ENCODE data around the gene LHCGR.

The LHCGR gene

DNA sequence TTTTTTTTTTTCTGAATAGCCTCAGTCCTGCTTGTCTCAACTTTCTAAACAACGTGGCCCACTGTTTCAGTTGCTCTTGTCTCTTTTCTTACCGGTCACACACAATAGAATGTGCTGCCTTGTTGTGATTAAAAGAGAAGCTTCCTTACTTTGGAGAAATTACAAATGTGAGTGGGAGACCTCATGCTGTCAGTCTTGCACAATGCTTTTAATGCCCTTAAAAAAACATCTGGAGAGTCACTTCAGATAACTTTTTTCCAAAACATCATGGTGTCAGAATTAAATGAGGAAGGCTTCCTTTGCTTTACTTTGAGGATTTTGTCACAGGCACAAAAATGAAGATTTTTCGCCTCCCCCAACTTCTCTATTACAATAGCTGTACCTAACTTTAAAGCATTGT, 37.7 kb downstream of the LHCGR start:
- no peak overlapping the region for H2BK5ac ChIP-seq (ENCODE audit: low read length)
- no peak overlapping the region for H2BK120ac ChIP-seq (ENCODE audit: low read depth, low read length)
- no peak overlapping the region for H3K27ac ChIP-seq (replicated peaks; ENCODE audit: low read length)
- H3K14ac ChIP-seq (ENCODE audit: low read length), result no peak overlapping the region
- no CpG with 5 or more reads among the region's 3 CpGs for WGBS, 2 donors (ENCODE audit: extremely low coverage in 2 of 2, insufficient read length in 2 of 2, insufficient replicate concordance in 1 of 2)
- H4K91ac ChIP-seq (ENCODE audit: low read depth, low read length, poor library complexity), result no peak overlapping the region
- H3K23ac ChIP-seq (ENCODE audit: low read depth, low read length, poor library complexity), result no peak overlapping the region
- H3K27me3 ChIP-seq (ENCODE audit: control insufficient read depth in 3 of 3, insufficient read depth in 3 of 3, low read depth in 1 of 3, low read length in 3 of 3), result no peaks in the 10 kb centered on the region
- H3K79me1 ChIP-seq (ENCODE audit: low read depth, low read length), result no peaks in the 10 kb centered on the region
- no peak for DNase-seq (ENCODE audit: low spot score)
- no peak overlapping the region for H2BK12ac ChIP-seq (ENCODE audit: low read length)
- H4K8ac ChIP-seq (ENCODE audit: low read depth, low read length), result no peak overlapping the region
- H2BK15ac ChIP-seq (ENCODE audit: low read length), result no peak overlapping the region
- H3K4me3 ChIP-seq (ENCODE audit: low read length in 2 of 2), result no peak overlapping the region
- H3K9ac ChIP-seq (ENCODE audit: low read depth, low read length, poor library complexity), result no peak overlapping the region
- H3K18ac ChIP-seq (ENCODE audit: low read length), result no peak overlapping the region
- no peak overlapping the region for H2AK5ac ChIP-seq (ENCODE audit: low read depth, low read length)
- no peaks in the 10 kb centered on the region for H3K36me3 ChIP-seq (replicated peaks in 1 of 2; ENCODE audit: control insufficient read depth in 2 of 2, insufficient read depth in 2 of 2, low read length in 2 of 2)
- no peak overlapping the region for H3K4me2 ChIP-seq (ENCODE audit: insufficient read depth, low read length, poor library complexity, severe bottlenecking)
- no peak overlapping the region for H2AFZ ChIP-seq (ENCODE audit: low read length)
- peaks cover 13 to 17% of the 10 kb centered on the region in 2 donors for H3K4me1 ChIP-seq (ENCODE audit: control insufficient read depth in 2 of 2, insufficient read depth in 1 of 2, low read depth in 1 of 2, low read length in 2 of 2)
- no peak overlapping the region for H3K4ac ChIP-seq (ENCODE audit: low read length)
- H3K9me3 ChIP-seq (replicated peaks in 1 of 2; ENCODE audit: control insufficient read depth in 2 of 2, insufficient read depth in 1 of 2, low read depth in 1 of 2, low read length in 2 of 2), result no peaks in the 10 kb centered on the region

DNA sequence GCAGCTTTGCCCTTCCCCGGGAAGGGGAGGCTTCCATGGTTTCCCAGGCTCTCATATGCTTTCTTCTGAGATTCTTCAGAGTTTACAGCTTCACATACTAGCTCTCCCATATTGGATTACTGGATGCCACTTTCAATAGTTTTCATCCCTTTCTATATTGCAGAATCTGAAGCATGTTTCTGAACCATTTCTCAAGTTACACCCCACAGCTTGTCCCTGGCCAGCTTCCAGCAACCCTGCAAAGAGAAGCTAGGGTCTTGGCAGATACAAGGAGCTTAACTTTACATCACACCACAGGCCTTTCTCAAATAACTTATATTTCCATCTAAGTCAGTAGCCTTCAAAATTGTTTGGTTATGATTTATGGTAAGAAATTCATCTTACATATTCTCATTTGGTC, 39.6 kb downstream of the LHCGR start:
- Histone ChIP-seq H2BK5ac (ENCODE audit: low read length) (no peak overlapping the region), H2BK120ac (ENCODE audit: low read depth, low read length) (no peak overlapping the region), H3K36me3 (replicated peaks in 1 of 2; ENCODE audit: control insufficient read depth in 2 of 2, insufficient read depth in 2 of 2, low read length in 2 of 2) (no peaks in the 10 kb centered on the region), H3K27me3 (ENCODE audit: control insufficient read depth in 3 of 3, insufficient read depth in 3 of 3, low read depth in 1 of 3, low read length in 3 of 3) (no peaks in the 10 kb centered on the region), H3K9ac (ENCODE audit: low read depth, low read length, poor library complexity) (no peak overlapping the region), H4K8ac (ENCODE audit: low read depth, low read length) (no peak overlapping the region), H3K9me3 (replicated peaks in 1 of 2; ENCODE audit: control insufficient read depth in 2 of 2, insufficient read depth in 1 of 2, low read depth in 1 of 2, low read length in 2 of 2) (no peaks in the 10 kb centered on the region), H3K4me3 (ENCODE audit: low read length in 2 of 2) (no peak overlapping the region), H3K4me1 (ENCODE audit: control insufficient read depth in 2 of 2, insufficient read depth in 1 of 2, low read depth in 1 of 2, low read length in 2 of 2) (peaks cover 13 to 17% of the 10 kb centered on the region in 2 donors), H3K18ac (ENCODE audit: low read length) (no peak overlapping the region), H3K14ac (ENCODE audit: low read length) (no peak overlapping the region), H2AFZ (ENCODE audit: low read length) (no peak overlapping the region), H3K27ac (replicated peaks; ENCODE audit: low read length) (no peak overlapping the region), H2BK12ac (ENCODE audit: low read length) (no peak overlapping the region), H2BK15ac (ENCODE audit: low read length) (no peak overlapping the region), H3K4me2 (ENCODE audit: insufficient read depth, low read length, poor library complexity, severe bottlenecking) (no peak overlapping the region), H3K79me1 (ENCODE audit: low read depth, low read length) (no peaks in the 10 kb centered on the region), H4K91ac (ENCODE audit: low read depth, low read length, poor library complexity) (no peak overlapping the region), H3K4ac (ENCODE audit: low read length) (no peak overlapping the region), H3K23ac (ENCODE audit: low read depth, low read length, poor library complexity) (no peak overlapping the region), H2AK5ac (ENCODE audit: low read depth, low read length) (no peak overlapping the region)
- DNase-seq (ENCODE audit: low spot score), result no peak
- WGBS, 2 donors (ENCODE audit: extremely low coverage in 2 of 2, insufficient read length in 2 of 2, insufficient replicate concordance in 1 of 2), result no CpG with 5 or more reads among the region's 1 CpG

DNA sequence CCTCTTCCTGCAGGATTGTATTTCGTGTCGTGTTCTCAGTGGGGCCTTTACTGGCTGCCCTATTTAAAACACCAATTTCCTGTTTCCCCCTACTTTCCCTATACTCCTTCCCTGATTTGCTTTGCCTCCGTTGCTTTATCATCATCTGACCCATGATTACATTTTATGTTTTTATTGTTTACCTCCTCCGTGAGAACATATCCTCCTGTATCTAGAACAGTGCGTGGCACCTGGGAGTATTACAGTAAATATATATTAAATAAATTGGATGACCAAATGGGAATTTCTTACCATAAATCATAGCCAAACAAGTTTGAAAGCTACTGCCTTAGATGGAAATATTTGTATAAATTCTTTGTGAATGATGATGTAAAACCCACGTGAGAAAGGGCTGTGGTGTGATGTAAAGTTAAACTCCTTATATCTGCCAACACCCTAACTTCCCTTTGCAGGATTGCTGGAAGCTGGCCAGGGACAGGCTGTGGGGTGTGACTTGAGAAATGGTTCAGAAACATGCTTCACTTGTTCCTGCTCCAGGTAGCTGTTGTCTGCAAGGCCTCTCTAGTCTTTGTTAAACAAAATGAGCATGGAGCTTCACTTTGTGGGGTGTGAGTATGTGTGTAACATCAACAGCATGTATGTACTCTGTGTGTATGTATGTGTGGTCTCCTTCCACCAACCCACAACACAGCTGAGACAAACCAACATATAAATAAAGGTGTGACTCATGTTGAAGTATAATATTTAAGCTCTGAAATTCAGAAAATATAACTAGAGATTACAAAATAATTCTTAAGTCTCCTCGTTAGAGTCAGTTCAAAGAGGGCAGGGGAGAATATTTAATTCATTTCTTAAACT, 40.3 kb downstream of the LHCGR start:
- Histone ChIP-seq H2BK120ac (ENCODE audit: low read depth, low read length) (no peak overlapping the region), H3K36me3 (replicated peaks in 1 of 2; ENCODE audit: control insufficient read depth in 2 of 2, insufficient read depth in 2 of 2, low read length in 2 of 2) (no peaks in the 10 kb centered on the region), H3K4me3 (ENCODE audit: low read length in 2 of 2) (no peak overlapping the region), H3K18ac (ENCODE audit: low read length) (no peak overlapping the region), H3K9ac (ENCODE audit: low read depth, low read length, poor library complexity) (no peak overlapping the region), H3K79me1 (ENCODE audit: low read depth, low read length) (no peaks in the 10 kb centered on the region), H2BK5ac (ENCODE audit: low read length) (no peak overlapping the region), H3K14ac (ENCODE audit: low read length) (no peak overlapping the region), H3K9me3 (replicated peaks in 1 of 2; ENCODE audit: control insufficient read depth in 2 of 2, insufficient read depth in 1 of 2, low read depth in 1 of 2, low read length in 2 of 2) (no peaks in the 10 kb centered on the region), H2AK5ac (ENCODE audit: low read depth, low read length) (no peak overlapping the region), H3K4me1 (ENCODE audit: control insufficient read depth in 2 of 2, insufficient read depth in 1 of 2, low read depth in 1 of 2, low read length in 2 of 2) (peaks cover 13 to 14% of the 10 kb centered on the region in 2 donors), H2BK12ac (ENCODE audit: low read length) (no peak overlapping the region), H3K23ac (ENCODE audit: low read depth, low read length, poor library complexity) (no peak overlapping the region), H4K91ac (ENCODE audit: low read depth, low read length, poor library complexity) (no peak overlapping the region), H3K27me3 (ENCODE audit: control insufficient read depth in 3 of 3, insufficient read depth in 3 of 3, low read depth in 1 of 3, low read length in 3 of 3) (no peaks in the 10 kb centered on the region), H4K8ac (ENCODE audit: low read depth, low read length) (no peak overlapping the region), H2BK15ac (ENCODE audit: low read length) (no peak overlapping the region), H3K27ac (replicated peaks; ENCODE audit: low read length) (no peak overlapping the region), H3K4me2 (ENCODE audit: insufficient read depth, low read length, poor library complexity, severe bottlenecking) (no peak overlapping the region), H3K4ac (ENCODE audit: low read length) (no peak overlapping the region), H2AFZ (ENCODE audit: low read length) (no peak overlapping the region)
- WGBS, 2 donors (ENCODE audit: extremely low coverage in 2 of 2, insufficient read length in 2 of 2, insufficient replicate concordance in 1 of 2), result no CpG with 5 or more reads among the region's 7 CpGs
- no peak for DNase-seq (ENCODE audit: low spot score)

DNA sequence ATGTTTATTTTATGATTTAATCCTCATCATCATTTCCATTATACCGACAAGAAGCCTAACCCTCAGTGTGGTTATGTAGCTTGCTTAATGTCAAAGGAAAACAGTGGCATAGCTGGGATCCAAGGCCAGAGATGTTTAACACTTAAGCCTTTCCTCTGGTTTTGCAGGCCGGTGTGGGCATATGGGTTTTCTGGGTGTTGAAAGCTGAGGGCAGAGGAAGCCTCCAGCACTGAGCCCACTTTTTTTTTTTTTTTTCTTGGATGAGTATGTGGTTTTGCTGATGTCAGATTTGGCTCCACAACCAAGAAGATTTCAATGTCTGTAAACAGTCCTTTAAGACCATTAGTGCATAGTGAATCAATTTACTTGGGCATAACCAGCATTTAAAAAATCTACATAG, 41.3 kb downstream of the LHCGR start:
- no peaks in the 10 kb centered on the region for H3K79me1 ChIP-seq (ENCODE audit: low read depth, low read length)
- no peak overlapping the region for H2BK5ac ChIP-seq (ENCODE audit: low read length)
- no peak overlapping the region for H3K14ac ChIP-seq (ENCODE audit: low read length)
- H3K9ac ChIP-seq (ENCODE audit: low read depth, low read length, poor library complexity), result no peak overlapping the region
- H3K23ac ChIP-seq (ENCODE audit: low read depth, low read length, poor library complexity), result no peak overlapping the region
- no peak overlapping the region for H2BK12ac ChIP-seq (ENCODE audit: low read length)
- H2BK120ac ChIP-seq (ENCODE audit: low read depth, low read length), result no peak overlapping the region
- no peak overlapping the region for H3K27ac ChIP-seq (replicated peaks; ENCODE audit: low read length)
- H3K36me3 ChIP-seq (replicated peaks in 1 of 2; ENCODE audit: control insufficient read depth in 2 of 2, insufficient read depth in 2 of 2, low read length in 2 of 2), result no peaks in the 10 kb centered on the region
- no peak overlapping the region for H3K4me3 ChIP-seq (ENCODE audit: low read length in 2 of 2)
- no peak for DNase-seq (ENCODE audit: low spot score)
- H4K91ac ChIP-seq (ENCODE audit: low read depth, low read length, poor library complexity), result no peak overlapping the region
- H3K4me2 ChIP-seq (ENCODE audit: insufficient read depth, low read length, poor library complexity, severe bottlenecking), result no peak overlapping the region
- H2AFZ ChIP-seq (ENCODE audit: low read length), result no peak overlapping the region
- H2AK5ac ChIP-seq (ENCODE audit: low read depth, low read length), result no peak overlapping the region
- no peak overlapping the region for H3K18ac ChIP-seq (ENCODE audit: low read length)
- no peak overlapping the region for H4K8ac ChIP-seq (ENCODE audit: low read depth, low read length)
- no peak overlapping the region for H2BK15ac ChIP-seq (ENCODE audit: low read length)
- no peak overlapping the region for H3K4ac ChIP-seq (ENCODE audit: low read length)
- WGBS, 2 donors (ENCODE audit: extremely low coverage in 2 of 2, insufficient read length in 2 of 2, insufficient replicate concordance in 1 of 2), result no CpG with 5 or more reads among the region's 2 CpGs
- no peaks in the 10 kb centered on the region for H3K9me3 ChIP-seq (replicated peaks in 1 of 2; ENCODE audit: control insufficient read depth in 2 of 2, insufficient read depth in 1 of 2, low read depth in 1 of 2, low read length in 2 of 2)
- peaks cover 12 to 18% of the 10 kb centered on the region in 2 donors for H3K4me1 ChIP-seq (ENCODE audit: control insufficient read depth in 2 of 2, insufficient read depth in 1 of 2, low read depth in 1 of 2, low read length in 2 of 2)
- H3K27me3 ChIP-seq (ENCODE audit: control insufficient read depth in 3 of 3, insufficient read depth in 3 of 3, low read depth in 1 of 3, low read length in 3 of 3), result no peaks in the 10 kb centered on the region
